G401.6 (cell line): ENCODE data around the gene TBC1D12.

Source experiments
- FAIRE-seq: peaks from 2 replicates; lab custom pipeline; 2012; peaks lifted over from hg19 to GRCh38; lab: Jason Lieb, UNC

The TBC1D12 gene

DNA sequence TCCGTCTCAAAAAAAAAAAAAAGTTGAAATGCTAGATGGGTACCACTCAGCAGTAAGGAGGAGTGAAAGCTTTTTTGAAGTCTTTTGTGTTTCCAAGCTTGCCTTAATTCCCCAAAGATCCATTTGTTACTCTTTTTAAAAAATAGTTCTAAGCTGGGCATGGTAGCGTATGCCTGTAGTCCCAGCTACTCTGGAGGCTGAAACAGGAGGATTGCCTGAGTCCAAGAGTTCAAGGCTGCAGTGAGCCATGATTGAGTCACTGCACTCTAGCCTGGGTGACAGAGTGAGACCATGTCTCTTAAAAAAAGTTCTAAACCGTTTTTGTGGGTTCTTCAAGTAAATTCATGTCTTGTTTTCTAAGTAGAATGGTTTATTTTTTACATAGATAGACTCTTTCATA, 5.3 kb downstream of the TBC1D12 start:
- peak; percentile 63 for FAIRE-seq

DNA sequence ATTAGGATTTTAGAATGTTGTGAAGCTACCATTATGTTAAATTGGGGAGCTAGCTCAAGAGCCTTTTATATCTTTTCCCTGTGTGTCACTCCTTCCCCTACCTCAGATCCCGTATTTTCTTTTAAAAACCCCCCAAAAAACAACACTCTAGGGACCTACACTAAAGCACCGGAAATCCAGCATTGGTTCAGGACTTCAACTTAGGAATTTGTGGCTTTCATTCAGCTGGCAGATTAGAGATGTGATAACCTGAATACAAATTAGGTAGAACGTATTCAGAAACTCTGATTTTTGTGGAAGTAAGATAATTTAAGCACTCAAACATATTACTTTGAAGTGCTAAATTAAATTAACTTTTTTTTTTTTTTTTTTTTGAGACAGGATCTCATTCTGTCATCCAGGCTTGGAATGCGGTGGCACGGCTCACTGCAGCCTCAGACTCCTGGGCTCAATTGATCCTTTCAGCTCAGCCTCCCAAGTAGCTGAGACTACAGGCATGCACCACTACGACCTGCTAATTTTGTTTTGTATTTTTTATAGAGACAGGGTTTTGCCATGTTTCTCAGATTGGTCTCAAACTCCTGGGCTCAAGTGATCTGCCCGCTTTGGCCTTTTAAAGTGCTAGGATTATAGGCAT, 6.8 kb downstream of the TBC1D12 start:
- no peak for FAIRE-seq

DNA sequence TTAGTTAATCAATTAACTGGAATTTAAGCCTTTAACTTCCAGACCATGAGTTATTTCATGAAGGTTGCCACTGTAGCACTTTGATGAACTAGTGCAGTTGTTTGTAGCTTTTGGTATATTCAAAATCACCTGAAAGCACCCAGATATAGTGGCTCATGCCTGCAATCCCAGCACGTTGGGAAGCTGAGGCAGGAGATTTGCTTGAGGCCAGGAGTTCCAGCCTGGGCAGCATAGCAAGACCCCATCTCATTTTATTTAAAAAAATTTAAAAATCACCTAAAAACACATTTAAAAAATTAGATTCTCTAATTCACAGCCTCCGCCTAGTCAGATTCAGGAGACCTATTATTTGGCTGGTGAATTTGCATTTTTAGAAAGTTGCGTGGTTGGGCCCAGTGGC, 9.0 kb downstream of the TBC1D12 start:
- no peak for FAIRE-seq

DNA sequence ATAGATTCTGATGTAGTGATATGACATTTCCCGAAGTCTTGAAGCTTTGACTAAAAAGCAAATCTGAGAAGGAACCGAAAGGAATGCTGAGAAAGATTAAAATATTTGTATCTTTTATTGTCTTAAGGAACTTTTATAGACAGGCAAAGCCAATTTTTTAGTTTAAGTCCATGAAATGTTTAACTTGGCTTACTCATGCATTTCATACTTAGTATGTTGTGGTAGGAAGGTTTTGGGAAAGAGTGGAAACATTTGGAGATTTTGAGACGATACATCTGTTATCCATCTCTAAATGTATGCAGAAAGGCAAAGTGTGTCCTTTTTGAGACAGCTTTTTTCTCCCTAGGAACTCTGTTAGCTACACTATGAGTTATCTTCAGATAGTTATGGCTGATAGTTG, 10.1 kb downstream of the TBC1D12 start:
- peak; percentile 3 for FAIRE-seq

DNA sequence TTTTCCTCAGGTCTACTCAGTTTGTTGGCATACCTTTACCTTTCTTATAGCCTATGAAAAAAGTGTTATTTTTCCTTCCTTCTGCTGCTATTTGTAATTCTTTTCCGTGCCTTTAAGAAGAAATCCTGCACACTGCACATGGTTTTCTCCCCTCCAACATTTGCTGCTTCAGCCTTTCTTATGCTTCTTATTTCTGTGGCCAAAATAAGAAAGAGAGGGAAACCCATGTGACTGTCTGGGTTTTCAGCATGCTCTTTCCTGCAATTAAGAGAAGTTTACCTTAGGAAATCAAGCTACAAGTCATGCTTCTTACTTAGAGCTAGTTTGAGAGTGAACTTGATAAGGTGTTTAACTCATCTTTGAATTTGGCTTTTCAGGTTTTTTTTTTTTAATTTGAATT, 11.0 kb downstream of the TBC1D12 start:
- FAIRE-seq = peak; percentile 36

DNA sequence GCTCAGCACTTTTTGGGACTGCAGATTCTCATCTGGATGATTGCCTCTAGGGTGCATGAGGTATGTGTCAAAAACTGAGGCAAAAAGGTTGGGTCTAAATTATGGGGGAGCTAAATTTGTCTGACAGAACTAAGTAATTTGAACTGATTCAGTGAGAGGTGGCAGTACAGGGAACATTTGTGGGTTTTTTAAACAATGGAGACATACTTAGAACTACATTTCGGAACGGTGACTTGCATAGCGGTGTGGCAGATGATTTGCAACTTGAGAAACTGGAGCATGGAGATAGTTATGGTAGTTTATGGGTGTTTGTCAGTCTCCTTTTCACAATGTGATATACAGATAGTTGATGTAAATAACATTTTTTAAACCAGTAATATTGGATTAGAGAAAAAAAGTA, 14.6 kb downstream of the TBC1D12 start:
- no peak for FAIRE-seq

DNA sequence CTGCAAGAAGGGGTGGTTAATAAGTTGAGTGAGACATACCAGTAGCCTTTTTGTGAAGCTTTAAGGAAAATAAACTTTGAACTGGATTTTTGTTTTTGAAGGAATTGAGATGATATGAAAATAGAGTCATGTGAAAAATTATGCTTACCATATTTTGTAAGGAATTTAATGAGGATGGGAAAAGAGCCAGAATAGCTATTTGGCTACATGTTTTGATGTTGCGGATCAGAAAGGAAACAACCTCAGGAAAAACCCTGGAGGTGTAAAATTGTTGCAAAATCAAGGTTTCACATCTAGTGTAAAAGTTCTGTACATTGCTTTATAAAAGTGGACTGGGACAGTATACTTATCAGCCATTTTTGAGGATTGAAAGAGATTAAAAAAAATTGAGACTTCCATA, 15.0 kb downstream of the TBC1D12 start:
- FAIRE-seq = no peak

DNA sequence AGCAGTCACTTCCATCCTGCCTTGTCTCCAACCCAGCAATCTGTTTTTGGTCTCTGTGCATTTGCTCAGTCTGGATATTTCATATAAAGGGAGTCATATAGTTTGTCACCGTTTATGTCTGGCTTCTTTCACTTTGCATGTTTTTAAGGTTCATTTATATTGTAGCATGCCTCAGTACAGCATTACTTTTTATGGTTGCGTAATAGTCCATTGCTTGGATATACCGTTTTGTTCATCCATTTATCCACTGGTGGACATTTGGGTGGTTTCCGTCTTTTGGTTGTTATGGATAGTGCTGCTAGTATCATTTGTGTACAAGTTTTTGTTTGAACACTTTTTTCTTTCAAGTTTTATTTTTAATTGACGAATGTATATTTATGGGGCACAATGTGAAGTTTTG, 18.2 kb downstream of the TBC1D12 start:
- no peak for FAIRE-seq

DNA sequence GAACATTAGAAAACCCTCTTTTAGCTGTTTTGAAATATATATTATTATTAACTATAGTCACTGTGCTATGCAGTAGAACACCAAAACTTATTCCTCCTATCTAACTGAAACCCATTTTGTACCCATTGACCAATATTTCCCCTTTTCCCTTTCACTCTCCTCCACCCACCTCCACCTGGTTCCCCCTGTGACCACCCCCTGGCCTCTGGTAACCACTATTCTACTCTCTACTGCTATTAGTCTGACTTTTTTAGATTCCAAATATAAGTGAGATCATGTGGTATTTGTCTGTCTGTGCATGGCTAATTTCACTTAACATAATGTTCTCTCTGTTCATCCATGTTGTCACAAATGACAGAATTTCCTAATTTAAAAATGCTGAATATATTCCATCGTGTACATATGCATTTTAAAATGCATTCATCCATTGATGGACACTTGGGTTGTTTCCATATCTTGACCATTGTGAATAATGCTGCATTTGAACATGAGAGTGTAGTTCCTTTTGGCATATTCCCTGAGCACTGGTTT, 18.7 kb downstream of the TBC1D12 start:
- no peak for FAIRE-seq

DNA sequence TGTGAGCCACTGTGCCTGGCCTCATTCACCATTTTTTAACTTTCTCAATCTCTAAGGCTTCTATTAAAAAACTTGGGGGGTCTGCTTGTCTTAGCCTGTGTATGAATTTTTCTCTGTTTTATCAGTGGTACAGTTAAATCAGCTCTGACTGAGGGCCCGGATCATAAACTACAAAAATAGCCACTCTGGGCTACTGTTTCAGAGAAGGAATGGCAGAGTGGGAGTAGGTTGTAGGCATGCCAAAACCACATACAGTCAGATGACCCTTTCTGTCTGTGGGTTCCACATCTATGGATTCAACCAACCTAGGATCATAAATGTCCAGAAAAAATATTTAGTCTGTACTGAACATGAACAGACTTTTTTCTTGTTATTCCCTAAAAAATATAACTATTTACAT, 21.3 kb downstream of the TBC1D12 start:
- no peak for FAIRE-seq

DNA sequence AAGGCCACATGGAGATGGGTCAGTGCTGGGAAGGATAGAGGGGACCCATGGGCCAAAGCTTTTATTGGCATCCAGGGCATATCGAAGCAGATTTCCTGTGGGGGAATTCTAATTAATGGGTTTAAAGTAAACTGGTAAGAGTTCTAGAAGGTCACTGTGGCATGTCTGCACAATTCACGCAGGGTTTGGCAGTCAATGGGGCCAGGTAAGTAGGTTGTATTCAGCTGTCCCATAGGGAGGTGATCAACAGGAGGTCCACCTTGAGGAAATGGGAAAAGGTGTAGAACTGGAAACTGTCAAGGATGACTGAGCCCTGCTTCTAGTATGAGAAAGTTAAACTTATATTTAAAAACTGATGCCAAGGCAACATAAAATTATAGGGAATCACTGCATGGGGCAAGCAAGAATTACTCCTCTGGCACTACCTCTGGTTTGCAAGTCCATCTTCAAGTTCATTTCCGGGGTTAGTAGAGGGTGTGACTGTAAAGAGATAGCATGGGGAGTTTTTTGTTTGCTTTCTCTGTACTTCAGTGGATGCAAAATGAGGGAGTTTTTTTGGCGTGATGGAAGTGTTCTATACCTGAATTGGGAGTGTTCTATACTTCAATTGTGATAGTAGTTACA, 22.5 kb downstream of the TBC1D12 start:
- no peak for FAIRE-seq

DNA sequence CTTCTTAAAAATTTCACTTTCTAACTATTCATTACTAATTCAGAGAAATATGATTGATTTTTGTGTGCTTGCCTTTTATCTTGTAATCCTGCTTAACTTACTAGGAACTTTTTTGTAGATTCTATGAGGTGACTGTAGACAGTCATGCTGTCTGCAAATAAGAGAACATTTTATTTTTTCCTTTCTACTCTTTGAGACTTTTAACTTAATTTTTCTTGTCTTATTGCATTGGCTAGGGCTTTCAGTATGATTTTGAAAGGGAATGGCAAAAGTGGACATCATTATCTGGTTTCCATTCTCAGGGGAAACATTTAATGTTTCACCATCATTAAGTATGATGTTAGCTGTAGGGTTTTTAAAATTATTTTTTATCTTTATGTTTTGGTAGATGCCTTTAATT, 23.6 kb downstream of the TBC1D12 start:
- no peak for FAIRE-seq

DNA sequence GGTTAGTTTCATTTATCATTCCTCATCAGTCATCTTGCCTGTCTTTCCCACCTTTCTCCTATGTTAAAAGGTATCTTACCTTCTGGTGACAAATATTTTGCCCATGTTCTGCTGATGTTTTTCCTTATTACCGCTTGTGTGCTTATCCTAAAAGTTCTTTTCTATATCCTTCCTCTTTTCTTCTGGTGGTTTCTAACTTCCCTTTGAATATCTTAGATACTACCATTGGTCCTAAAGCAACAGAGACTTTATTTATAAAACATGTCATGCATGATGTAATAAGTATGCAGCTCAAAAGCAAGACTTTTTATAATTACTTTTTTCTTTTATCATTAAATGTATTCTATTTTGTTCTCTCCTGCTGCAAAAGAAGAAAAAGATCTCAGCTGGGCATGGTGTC, 24.8 kb downstream of the TBC1D12 start:
- no peak for FAIRE-seq

DNA sequence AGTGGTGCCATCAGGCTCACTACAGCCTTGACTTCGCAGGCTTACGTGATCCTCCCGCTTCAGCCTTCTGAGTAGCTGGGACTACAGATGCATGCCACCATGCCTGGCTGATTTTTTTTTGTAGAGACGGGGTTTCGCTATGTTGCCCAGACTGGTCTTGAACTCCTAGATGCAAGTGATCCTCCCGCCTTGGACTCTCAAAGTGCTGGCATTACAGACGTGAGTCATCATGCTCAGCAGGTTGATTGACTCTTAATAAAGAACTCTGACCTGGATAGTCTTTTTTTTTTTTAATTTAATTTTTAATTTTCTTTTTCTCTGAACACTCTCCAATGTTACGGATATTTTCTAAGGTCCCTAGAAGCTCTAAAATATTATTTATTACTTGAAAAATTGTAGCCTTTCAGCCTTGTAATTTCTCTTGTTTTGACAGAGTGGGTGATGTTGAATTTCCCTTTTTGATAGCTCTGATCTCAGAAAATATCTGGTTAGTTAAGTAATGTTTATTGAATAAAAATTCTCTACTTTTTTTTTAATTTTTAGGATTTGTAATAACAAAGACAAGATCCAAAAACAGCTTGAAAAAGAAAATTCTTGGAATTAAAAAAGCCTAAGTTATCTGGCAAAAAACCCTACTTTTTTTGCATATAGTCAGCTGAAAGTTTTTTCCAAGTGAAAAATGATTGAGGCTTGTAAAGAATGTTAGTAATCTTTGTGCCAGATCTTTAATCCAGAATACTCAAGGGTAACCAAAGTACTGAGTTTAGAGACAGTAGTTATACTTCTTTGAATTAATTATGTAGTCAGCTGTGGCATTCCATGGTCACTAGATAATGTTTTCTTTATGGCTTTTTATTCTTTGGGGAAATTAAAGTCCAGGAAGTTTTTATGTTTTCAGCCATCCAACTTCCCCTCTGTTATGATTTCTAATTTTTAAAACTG, 26.7 kb downstream of the TBC1D12 start:
- no peak for FAIRE-seq

DNA sequence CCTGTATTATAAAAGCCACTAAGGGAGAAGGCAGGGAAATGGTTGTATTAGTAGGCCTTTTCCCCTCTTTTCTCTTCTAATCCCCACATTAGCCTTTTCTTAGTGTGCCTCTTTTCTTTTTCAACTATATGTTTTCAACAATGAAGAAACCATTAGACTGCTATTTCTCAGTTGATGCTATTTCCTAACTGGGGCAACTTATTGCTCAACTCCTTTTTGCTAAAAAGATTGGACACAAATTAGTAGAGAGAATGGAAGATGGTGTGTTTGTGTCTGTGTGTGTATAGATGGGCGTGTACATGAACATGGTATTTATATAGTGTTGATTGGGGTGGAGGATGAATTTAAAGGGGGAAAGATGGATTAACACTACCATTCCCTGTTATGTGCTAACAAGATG, 28.4 kb downstream of the TBC1D12 start:
- no peak for FAIRE-seq

DNA sequence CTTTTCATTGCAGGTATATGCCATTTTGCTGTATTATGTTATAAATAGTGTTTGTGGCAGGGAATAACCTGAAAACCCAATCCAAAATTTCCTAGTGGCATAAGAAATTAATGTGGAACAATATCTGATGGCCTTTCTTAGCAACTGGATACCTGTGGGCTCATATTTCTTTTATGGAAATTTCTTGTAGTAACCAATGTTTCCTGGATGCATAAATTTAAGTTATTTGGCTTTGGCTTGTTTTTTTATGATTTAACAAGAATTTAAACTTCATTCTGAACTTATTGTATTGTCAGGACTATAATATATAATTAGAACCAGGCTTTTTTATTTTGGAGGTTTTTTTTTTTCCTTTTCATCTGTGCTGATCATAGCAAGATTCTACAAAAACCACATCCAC, 30.1 kb downstream of the TBC1D12 start:
- FAIRE-seq = no peak

DNA sequence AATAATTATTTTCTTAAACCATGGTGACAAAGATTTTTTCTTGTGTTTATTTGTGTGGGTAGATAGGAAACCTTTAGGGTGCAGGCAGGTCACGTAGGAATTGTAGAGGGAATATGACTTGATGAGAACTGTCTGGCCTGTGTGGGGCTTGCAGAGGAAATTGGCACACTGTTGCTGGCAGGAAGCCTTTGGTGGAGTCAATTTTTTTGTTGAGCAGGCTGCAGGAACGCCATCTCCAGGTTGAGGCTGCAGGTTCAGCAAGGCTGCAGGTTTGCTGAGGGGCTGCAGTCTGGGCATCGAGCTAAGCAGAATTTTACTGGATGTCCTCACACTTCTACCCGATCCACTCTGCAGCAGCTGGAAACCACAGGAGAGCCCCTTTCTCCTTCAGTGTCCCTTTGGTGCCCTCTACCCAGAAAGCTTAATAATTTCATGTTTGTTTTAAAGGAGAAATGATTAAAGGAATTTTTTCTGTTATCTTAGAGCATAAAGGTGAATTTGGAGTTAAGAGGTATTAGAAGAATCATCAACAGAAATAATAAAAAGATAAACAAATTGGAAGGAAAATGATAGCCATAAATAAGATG, 37.0 kb downstream of the TBC1D12 start:
- FAIRE-seq = peak; percentile 3

DNA sequence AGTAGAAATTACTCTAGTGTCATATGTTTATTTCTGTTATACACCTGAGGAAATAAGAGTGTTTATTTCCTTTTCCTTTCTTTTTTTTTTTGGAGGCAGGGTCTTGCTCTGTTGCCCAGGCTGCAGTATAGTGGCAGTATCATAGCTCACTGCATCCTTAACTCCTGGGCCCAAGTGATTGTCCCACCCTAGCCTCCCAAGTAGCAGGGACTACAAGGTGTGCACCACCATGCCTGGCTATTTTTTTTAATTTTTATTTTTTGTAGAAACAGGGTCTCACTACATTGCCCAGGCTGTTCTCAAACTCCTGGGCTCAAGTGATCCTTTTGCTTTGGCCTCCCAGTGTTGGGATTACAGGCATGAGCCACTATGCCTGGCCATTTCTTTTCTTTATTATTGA, 37.8 kb downstream of the TBC1D12 start:
- FAIRE-seq = no peak

DNA sequence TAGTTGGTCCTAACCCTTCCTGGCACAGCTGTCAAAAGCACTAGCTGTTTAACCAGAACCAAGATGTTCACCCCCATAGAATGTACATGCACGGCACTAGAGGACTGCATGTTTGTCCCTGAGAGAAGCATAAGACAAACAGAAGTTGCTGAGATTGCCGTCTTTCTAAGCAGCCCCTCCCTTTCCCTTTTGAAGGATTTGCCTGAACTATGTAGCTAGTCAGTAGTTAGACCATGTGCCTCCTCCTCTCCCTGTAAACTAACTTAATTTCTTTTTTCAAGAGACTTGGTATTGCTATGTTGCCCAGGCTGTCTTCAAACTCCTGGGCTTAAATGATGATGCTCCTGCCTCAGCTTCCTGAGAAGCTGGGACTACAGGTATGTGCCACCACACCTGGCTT, 40.7 kb downstream of the TBC1D12 start:
- no peak for FAIRE-seq

DNA sequence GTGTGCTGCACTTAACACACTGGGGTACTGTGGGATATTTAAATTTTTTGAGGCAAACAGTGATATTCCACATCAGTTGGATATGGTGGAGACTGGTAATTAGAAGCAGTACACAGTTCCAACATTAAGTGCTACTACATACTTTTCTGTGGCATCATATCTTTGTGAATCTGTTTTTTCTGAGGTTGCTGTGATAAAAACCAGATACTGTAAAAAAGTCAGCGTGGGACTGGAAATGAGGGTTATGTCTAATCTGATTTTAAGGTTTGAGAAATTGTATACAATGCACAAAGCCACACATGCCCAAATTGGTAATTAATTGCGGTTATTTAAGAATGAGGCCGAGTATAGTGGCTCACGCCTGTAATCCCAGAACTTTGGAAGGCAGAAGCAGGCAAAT, 41.2 kb downstream of the TBC1D12 start:
- FAIRE-seq = no peak

DNA sequence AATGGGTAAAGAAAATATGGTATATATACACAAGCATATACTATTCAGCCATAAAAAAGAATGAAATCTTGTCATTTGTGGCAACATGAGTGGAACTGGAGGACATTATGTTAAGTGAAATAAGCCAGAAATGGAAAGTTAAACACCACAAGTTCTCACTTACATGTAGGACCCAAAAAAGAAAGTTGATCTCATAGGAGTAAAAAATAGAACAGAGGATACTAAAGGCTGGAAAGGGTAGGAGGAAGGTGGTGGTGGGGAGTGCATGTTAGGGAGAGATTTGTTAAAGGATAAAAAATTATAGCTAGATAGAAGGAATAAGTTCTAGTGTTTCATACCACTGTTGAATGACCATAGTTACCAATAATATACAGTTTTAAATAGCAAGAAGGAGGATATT, 48.4 kb downstream of the TBC1D12 start:
- no peak for FAIRE-seq

DNA sequence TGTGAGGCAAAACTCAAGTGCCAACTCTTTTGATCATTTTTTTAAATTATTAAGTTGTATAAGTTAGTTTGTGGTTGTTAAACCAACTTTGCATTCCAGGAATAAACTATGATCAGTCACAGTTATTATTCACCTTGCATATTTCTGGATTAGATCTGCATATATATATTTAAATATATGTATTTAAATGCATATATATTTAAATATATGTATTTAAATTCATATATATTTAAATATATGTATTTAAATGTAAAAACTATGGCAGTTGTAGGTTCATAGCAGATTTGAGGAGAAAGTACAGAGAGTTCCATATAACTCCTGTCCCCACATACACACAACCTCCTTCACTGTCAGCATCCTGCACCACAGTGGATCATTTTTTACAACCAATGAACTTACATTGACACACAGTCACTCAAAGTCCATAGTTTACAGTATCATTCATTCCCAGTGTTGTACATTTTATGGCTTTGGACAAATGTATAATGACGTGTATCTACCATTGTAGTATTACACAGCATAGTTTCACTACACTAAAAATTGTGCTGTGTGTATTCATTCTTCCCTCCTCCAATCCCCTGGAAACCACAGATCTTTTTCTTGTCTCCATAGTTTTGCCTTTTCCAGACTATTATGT, 49.7 kb downstream of the TBC1D12 start:
- no peak for FAIRE-seq
